Heart left ventricle (tissue), 16 donors: ENCODE data around the gene CFAP54. TPM values are rescaled to one million over a fixed set of nuclear protein-coding genes. Genes with fewer than 3 reads are reported as not detected.
"Not testable (repeated sequence)": the region's sequence is repeated elsewhere in the genome, so short reads cannot be mapped to it uniquely, and the experiment has no call there.

Experiments
- ATAC-seq, 4 donors: fragments of 200-7000 bp; cut with Tn5 transposase; one replicate each; pipeline ENCODE4 v1.9.1; 2020 to 2022; ENCODE audit warnings: moderate library complexity in 4 of 4, mild to moderate bottlenecking in 3 of 4, moderate number of reproducible peaks in 1 of 4
- DNase-seq, 5 donors: peaks; one replicate each; pipeline ENCODE4 v3.0.0-alpha.2; 2020
- H3K27ac ChIP-seq, 12 donors: fragments of 200-600 bp; sonication (generic) in 4 of 12; one replicate each; pipeline versions ENCODE4 v1.5.0 to v1.8.0; 2016 to 2022; ENCODE audit warnings: mild to moderate bottlenecking in 2 of 12
- H3K27me3 ChIP-seq, 9 donors: fragments of 200-600 bp; sonication (generic) in 2 of 9; one replicate each; pipeline versions ENCODE4 v1.5.1 to v1.8.0; 2016 to 2022; ENCODE audit warnings: mild to moderate bottlenecking in 3 of 9
- H3K36me3 ChIP-seq, 9 donors: fragments of 200-600 bp; sonication (generic) in 2 of 9; one replicate each; pipeline versions ENCODE4 v1.5.0 to v1.8.0; 2018 to 2022; ENCODE audit warnings: mild to moderate bottlenecking in 2 of 9
- H3K4me1 ChIP-seq, 12 donors: fragments of 200-600 bp; sonication (generic) in 4 of 12; one replicate each; pipeline versions ENCODE4 v1.5.0 to v1.8.0; 2016 to 2022; ENCODE audit warnings: mild to moderate bottlenecking in 3 of 12
- H3K4me3 ChIP-seq, 12 donors: fragments of 200-600 bp; sonication (generic) in 4 of 12; one replicate each; pipeline versions ENCODE4 v1.5.0 to v1.8.0; 2017 to 2022; ENCODE audit warnings: mild to moderate bottlenecking in 9 of 12, moderate library complexity in 4 of 12
- H3K9me3 ChIP-seq, 12 donors: fragments of 200-600 bp; sonication (generic) in 4 of 12; one replicate each; pipeline versions ENCODE4 v1.5.0 to v1.8.0; 2016 to 2022; ENCODE audit warnings: mild to moderate bottlenecking in 1 of 12
- POLR2A ChIP-seq, 2 donors: fragments of 450-650 bp; IDR thresholded peaks; one replicate each; pipeline ENCODE4 v1.6.1; 2017; ENCODE audit warnings: antibody characterized with exemption in 2 of 2, mild to moderate bottlenecking in 2 of 2, moderate library complexity in 2 of 2
- WGBS, 4 donors: extraction: QIAGEN DNeasy Blood & Tissue Kit in 2 of 4; methylation state at CpG; one replicate each; pipeline versions ENCODE4 v1.1.5 to v1.1.7; 2013 to 2018; 5-methylcytosine and 5-hydroxymethylcytosine counted together
- intact Hi-C, 10 donors: fragments of 100-400 bp; cut with DNase I; formaldehyde crosslinking; loops; one replicate each; pipeline versions ENCODE4 v1.11.1 to v1.14.2; 2022
- polyA plus RNA-seq, 2 donors: library from polyadenylated mRNA; stranded (reverse); fragments of 200-250 nt; gene quantifications; one replicate each; pipeline ENCODE4 v1.2.3, GENCODE V29; 2013
- total RNA-seq, 9 donors: library from RNA; depleted of rRNA in 2 of 9; stranded (reverse); fragments of >200 nt in 2 of 9; fragmentation: NEBNext Ultra II Directional in 3 of 9; extraction: Animal tissue kit (Norgen Biotek cat#: 25700) in 3 of 9; gene quantifications; one replicate each; pipeline versions ENCODE4 v1.1.0 to v1.2.4, GENCODE V29; 2016 to 2023
- TF ChIP-seq, protein P1 (sequence below), 12 donors: fragments of 200-600 bp; sonication (generic) in 4 of 12; IDR thresholded peaks; one replicate each; pipeline versions ENCODE4 v1.5.0 to v1.8.0; 2018 to 2022; ENCODE audit warnings: antibody characterized with exemption in 12 of 12, mild to moderate bottlenecking in 5 of 12
- donor health status: ischemic (EF 13 %, LVEDD 7.1; RV severe dilation, severe dysfunction).
- donor health status: healthy with polysubstance abuse.
- donor health status: DM: no; HTN: yes; CAD: no.
- donor health status: DM: no; HTN: no; CAD: no.
- donor health status: ischemic (EF 25% LVEDD 6.9; RV normal size, moderate dysfunction).
- donor health status: ischemic (EF 25% LVEDD 5.7; RV mildly dilated, moderate dysfunction).
- donor health status: healthy.
- donor health status: DM: yes; HTN: yes; CAD: no.
- donor health status: ischemic (EF 35%, LVEDD 5.7; RV mildly dilated, moderate dysfunction).
- donor health status: nonischemic (EF 11% LVEDD 7.7; RV severe dilation, severe dysfunction).
- donor health status: DM: yes; HTN: yes; CAD: no.
- donor health status: PGD.
- donor health status: ischemic (EF 29% LVEDD 5.4; RV normal size, mild dysfunction).
- donor health status: nonischemic (EF 23%, LVEDD 6.1; RV moderate dilation, normal function).

CFAP54 gene
- total and polyA plus RNA-seq, 11 donors: 0.07 to 0.79 (median 0.13) TPM; not detected in 1

GRCh38 chr12:96486751-96487613 is 2.4 kb upstream of the CFAP54 start:
- H3K4me3 ChIP-seq: no peak overlapping the region
- no peak overlapping the region for H3K27ac ChIP-seq
- H3K36me3 ChIP-seq: no peaks in the 10 kb centered on the region
- intact Hi-C loops: loop anchor here in 2 of 10 donors (5.0 to 10.0 kb wide), 2 partner anchors 80 to 82 kb away; partner anchors contain the start of gene CDK17 (in 1 of the 2)
- ATAC-seq: no peak
- no peak for TF ChIP-seq POLR2A (IDR thresholded peaks at IDR 0.05)
- TF ChIP-seq, protein P1, sequence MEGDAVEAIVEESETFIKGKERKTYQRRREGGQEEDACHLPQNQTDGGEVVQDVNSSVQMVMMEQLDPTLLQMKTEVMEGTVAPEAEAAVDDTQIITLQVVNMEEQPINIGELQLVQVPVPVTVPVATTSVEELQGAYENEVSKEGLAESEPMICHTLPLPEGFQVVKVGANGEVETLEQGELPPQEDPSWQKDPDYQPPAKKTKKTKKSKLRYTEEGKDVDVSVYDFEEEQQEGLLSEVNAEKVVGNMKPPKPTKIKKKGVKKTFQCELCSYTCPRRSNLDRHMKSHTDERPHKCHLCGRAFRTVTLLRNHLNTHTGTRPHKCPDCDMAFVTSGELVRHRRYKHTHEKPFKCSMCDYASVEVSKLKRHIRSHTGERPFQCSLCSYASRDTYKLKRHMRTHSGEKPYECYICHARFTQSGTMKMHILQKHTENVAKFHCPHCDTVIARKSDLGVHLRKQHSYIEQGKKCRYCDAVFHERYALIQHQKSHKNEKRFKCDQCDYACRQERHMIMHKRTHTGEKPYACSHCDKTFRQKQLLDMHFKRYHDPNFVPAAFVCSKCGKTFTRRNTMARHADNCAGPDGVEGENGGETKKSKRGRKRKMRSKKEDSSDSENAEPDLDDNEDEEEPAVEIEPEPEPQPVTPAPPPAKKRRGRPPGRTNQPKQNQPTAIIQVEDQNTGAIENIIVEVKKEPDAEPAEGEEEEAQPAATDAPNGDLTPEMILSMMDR (IDR thresholded peaks at IDR 0.05): no peak
- DNase-seq: no peak
- peaks cover 0 to 20% (median 3%) of the 10 kb centered on the region in 12 donors for H3K4me1 ChIP-seq
- H3K27me3 ChIP-seq: no peaks in the 10 kb centered on the region
- WGBS, 4 donors: 93 to 96% (median 95%) methylated on average over 12 of the region's 12 CpGs
- no peaks in the 10 kb centered on the region for H3K9me3 ChIP-seq

- Histone ChIP-seq H3K4me3 (no peak overlapping the region), H3K27ac (no peak overlapping the region), H3K36me3 (no peaks in the 10 kb centered on the region), H3K4me1 (peaks cover 0 to 20% (median 3%) of the 10 kb centered on the region in 12 donors), H3K9me3 (no peaks in the 10 kb centered on the region), H3K27me3 (no peaks in the 10 kb centered on the region)
- no peak for DNase-seq
- intact Hi-C loops: loop anchor here in 2 of 10 donors (5.0 to 10.0 kb wide), 2 partner anchors 80 to 83 kb away; partner anchors contain the start of gene CDK17 (in 1 of the 2)
- ATAC-seq: no peak
- TF ChIP-seq, protein P1 (IDR thresholded peaks at IDR 0.05): no peak
- no peak for TF ChIP-seq POLR2A (IDR thresholded peaks at IDR 0.05)
- WGBS, 4 donors: 71 to 89% (median 80%) methylated on average over 3 of the region's 3 CpGs
Observed at GRCh38 chr12:96487634-96488033, 1.7 kb upstream of the CFAP54 start.

DNA sequence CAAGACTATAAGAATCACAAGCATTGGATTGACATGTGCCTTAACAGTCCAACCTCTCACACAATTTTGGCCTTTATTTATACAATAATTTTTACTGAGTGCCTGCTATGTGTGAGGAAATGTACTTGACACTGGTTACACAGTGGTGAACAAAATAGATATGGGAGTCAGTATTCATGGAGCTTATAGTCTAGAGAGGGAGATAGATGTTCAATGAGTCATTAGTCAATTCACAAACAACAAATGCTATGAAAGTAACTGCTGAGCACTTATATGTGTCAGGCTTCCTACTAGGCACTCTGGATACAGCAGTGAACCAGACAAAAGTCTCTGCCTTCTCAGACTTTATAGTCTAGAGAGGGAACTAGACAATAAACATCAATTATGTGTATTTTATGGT is 3.7 kb downstream of the CFAP54 start:
- Histone ChIP-seq H3K27me3 (no peaks in the 10 kb centered on the region), H3K27ac (no peak overlapping the region), H3K4me1 (peaks cover 0 to 15% (median 3%) of the 10 kb centered on the region in 12 donors), H3K36me3 (no peaks in the 10 kb centered on the region), H3K4me3 (no peak overlapping the region), H3K9me3 (no peaks in the 10 kb centered on the region)
- intact Hi-C loops: loop anchor here in 3 of 10 donors (5.0 to 10.0 kb wide), 3 partner anchors 88 to 188 kb away; partner anchors contain the start of gene CDK17 (in 3 of the 3)
- DNase-seq (no peak), ATAC-seq (no peak)
- TF ChIP-seq, protein P1 (IDR thresholded peaks at IDR 0.05): no peak
- TF ChIP-seq POLR2A (IDR thresholded peaks at IDR 0.05): no peak

DNA sequence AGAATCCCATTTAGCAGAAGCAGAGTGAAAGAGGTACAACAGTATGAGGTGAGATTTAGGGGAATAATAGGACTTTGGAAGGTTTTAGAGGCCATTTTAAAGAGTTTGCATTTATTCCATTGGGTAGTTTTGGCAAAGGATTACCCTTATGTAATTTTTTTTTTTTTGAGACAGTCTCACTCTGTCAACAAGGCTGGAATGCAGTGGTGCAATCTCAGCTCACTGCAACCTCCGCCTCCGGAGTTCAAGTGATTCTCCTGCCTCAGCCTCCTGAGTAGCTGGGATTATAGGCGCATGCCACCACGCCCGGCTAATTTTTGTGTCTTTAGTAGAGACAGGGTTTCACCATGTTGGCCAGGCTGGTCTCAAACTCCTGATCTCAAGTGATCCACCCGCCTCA is 4.8 kb downstream of the CFAP54 start:
- 87 to 97% (median 96%) methylated on average over 6 of the region's 6 CpGs for WGBS, 4 donors
- not testable (repeated sequence) for DNase-seq, H3K27ac ChIP-seq, H3K4me1 ChIP-seq, ATAC-seq, H3K36me3 ChIP-seq, H3K4me3 ChIP-seq, H3K27me3 ChIP-seq, H3K9me3 ChIP-seq
- intact Hi-C loops: loop anchor here in 3 of 10 donors (5.0 to 10.0 kb wide), 3 partner anchors 89 to 189 kb away; partner anchors contain the start of gene CDK17 (in 3 of the 3)
